Measurements from ENCODE around the gene ASTN1.

- TF ChIP-seq POLR2AphosphoS5 (IDR thresholded peaks at IDR 0.05; ENCODE audit: borderline replicate concordance, low read depth, low read length) (no peak), FOXP2 (optimal IDR thresholded peaks at IDR 0.05; ENCODE audit: control extremely low read depth, extremely low read length, insufficient read depth) (no peak), EZH2 (IDR thresholded peaks at IDR 0.05) (no peak)
Observed at GRCh38 chr1:177138347-177138746, 26.2 kb downstream of the ASTN1 start.
